Loucy (cell line): ENCODE data around the gene TCP10L.

ENCODE experiments used
- EZH2phosphoT487 ChIP-seq: fragments of 200-600 bp; IDR thresholded peaks from 2 replicates; pipeline ENCODE4 v1.6.1; 2018; ENCODE audit warnings: antibody characterized with exemption, mild to moderate bottlenecking, moderate library complexity, borderline replicate concordance
- TF ChIP-seq, protein P1 (sequence below): fragments of 200-600 bp; sonication (generic); conservative IDR thresholded peaks from 2 replicates; pipeline ENCODE4 v1.5.1; 2014; ENCODE audit warnings: mild to moderate bottlenecking, antibody characterized with exemption, low read length

DNA sequence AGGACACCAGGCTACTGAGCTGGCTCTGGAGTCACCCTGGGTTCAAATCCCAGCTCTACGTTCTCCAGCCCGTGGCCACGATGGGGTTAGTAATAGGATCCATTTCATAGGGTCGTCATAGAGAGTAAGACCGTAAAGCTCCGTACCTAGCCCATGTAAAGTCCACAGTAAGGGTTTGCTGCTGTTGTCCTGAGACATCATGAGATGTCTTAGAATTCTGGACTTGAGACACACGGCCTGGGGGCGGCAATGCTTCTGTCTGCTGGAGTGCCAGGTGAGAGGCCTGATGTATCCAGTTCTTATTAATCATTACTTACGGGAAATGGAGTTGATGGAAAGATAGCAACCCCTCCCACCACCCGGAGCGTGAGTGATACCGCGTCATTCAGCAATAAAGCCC, 3.6 kb downstream of the TCP10L start:
- TF ChIP-seq, protein P1, sequence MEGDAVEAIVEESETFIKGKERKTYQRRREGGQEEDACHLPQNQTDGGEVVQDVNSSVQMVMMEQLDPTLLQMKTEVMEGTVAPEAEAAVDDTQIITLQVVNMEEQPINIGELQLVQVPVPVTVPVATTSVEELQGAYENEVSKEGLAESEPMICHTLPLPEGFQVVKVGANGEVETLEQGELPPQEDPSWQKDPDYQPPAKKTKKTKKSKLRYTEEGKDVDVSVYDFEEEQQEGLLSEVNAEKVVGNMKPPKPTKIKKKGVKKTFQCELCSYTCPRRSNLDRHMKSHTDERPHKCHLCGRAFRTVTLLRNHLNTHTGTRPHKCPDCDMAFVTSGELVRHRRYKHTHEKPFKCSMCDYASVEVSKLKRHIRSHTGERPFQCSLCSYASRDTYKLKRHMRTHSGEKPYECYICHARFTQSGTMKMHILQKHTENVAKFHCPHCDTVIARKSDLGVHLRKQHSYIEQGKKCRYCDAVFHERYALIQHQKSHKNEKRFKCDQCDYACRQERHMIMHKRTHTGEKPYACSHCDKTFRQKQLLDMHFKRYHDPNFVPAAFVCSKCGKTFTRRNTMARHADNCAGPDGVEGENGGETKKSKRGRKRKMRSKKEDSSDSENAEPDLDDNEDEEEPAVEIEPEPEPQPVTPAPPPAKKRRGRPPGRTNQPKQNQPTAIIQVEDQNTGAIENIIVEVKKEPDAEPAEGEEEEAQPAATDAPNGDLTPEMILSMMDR, result no peak
- TF ChIP-seq EZH2phosphoT487, result no peak
